ENCODE results near the gene CPN1. TPM values are rescaled to one million over a fixed set of nuclear protein-coding genes. Genes with fewer than 3 reads are reported as not detected.
"Not testable (repeated sequence)": the region's sequence is repeated elsewhere in the genome, so short reads cannot be mapped to it uniquely, and the experiment has no call there.

Gene CPN1
- total RNA-seq, 1 experiment from 2014 or later: not detected

- no peaks in the 10 kb centered on the region for H3K27me3 ChIP-seq (ENCODE audit: insufficient read depth, low read length)
- H3K9ac ChIP-seq (ENCODE audit: extremely low read depth, insufficient read length, low read length): no peak overlapping the region
- no CpG with 5 or more reads among the region's 6 CpGs for WGBS (ENCODE audit: extremely low coverage, insufficient read length, low lambda C conversion rate)
- H3K18ac ChIP-seq (ENCODE audit: insufficient read length, low read depth, low read length): no peak overlapping the region
- H2BK5ac ChIP-seq (ENCODE audit: insufficient read length, low read length): no peak overlapping the region
- H2AFZ ChIP-seq (ENCODE audit: low read length): no peak overlapping the region
- no peak overlapping the region for H3K27ac Mint-ChIP-seq
- H4K5ac ChIP-seq (ENCODE audit: insufficient read length, low read depth, low read length): no peak overlapping the region
- no peaks in the 10 kb centered on the region for H3K79me1 ChIP-seq (ENCODE audit: insufficient read depth, low read depth, low read length, poor library complexity, severe bottlenecking)
- H3K27ac ChIP-seq (ENCODE audit: insufficient read length, low read depth, low read length): no peak overlapping the region
- H2BK15ac ChIP-seq (ENCODE audit: low read depth, low read length): no peak overlapping the region
- H2BK120ac ChIP-seq (ENCODE audit: low read depth, low read length, poor library complexity, severe bottlenecking): no peak overlapping the region
- peaks cover 7 to 9% of the 10 kb centered on the region in 2 experiments; a peak in 3 of 5 replicates for H3K9me3 Mint-ChIP-seq
- no peak overlapping the region for H3K4me2 ChIP-seq (ENCODE audit: insufficient read depth, insufficient read length, low read length)
- no peak overlapping the region for H3T11ph ChIP-seq (ENCODE audit: low read length)
- peaks cover 0 to 4% (median 4%) of the 10 kb centered on the region in 3 experiments; a peak in 3 of 7 replicates for H3K36me3 Mint-ChIP-seq (ENCODE audit: insufficient read depth in 1 of 3, low read depth in 3 of 3)
- H3K27me3 Mint-ChIP-seq (ENCODE audit: low read depth): peaks cover 2% of the 10 kb centered on the region
- no peak overlapping the region for H2BK12ac ChIP-seq (ENCODE audit: insufficient read length, low read depth, low read length)
- no peak overlapping the region for H3K4ac ChIP-seq (ENCODE audit: low read depth, low read length)
- H3K4me3 Mint-ChIP-seq: no peak overlapping the region
- H3K79me2 ChIP-seq (ENCODE audit: insufficient read depth, low read length): no peaks in the 10 kb centered on the region
- no peaks in the 10 kb centered on the region for H3K9me3 ChIP-seq (ENCODE audit: control insufficient read depth, low read depth, low read length)
- no peaks in the 10 kb centered on the region for H4K20me1 ChIP-seq (ENCODE audit: control insufficient read depth, insufficient read depth, insufficient read length)
- no peak overlapping the region for H3K14ac ChIP-seq (ENCODE audit: insufficient read depth, low read length)
- no peak overlapping the region for H2BK20ac ChIP-seq (ENCODE audit: low read depth, low read length, poor library complexity, severe bottlenecking)
- H3K4me1 ChIP-seq (ENCODE audit: insufficient read depth, low read length): no peaks in the 10 kb centered on the region
- H3K4me1 Mint-ChIP-seq: no peaks in the 10 kb centered on the region
- no peak overlapping the region for H3K23ac ChIP-seq (ENCODE audit: insufficient read length, low read depth, low read length)
- no peak overlapping the region for H4K8ac ChIP-seq (replicated peaks; ENCODE audit: insufficient read length, low read depth, low read length)
- no peak for TF ChIP-seq CTCF (conservative IDR thresholded peaks at IDR 0.05)
- no peaks in the 10 kb centered on the region for H3K23me2 ChIP-seq (ENCODE audit: insufficient read length, low read depth, low read length, poor library complexity, severe bottlenecking)
- no peak for DNase-seq
- no peak overlapping the region for H3K56ac ChIP-seq (ENCODE audit: insufficient read length, low read depth, low read length)
- H4K91ac ChIP-seq (ENCODE audit: insufficient read length, low read depth, low read length): no peak overlapping the region
- no peak overlapping the region for H2AK5ac ChIP-seq (ENCODE audit: insufficient read length, low read length)
Measured at GRCh38 chr10:100089241-100089640, 7.6 kb upstream of the CPN1 start.

- not testable (repeated sequence) for H3K27me3 Mint-ChIP-seq (ENCODE audit: low read depth); H3K4me2 ChIP-seq (ENCODE audit: insufficient read depth, insufficient read length, low read length); H3K4me1 Mint-ChIP-seq; H3K9me3 Mint-ChIP-seq; H3K4me3 Mint-ChIP-seq; H3K14ac ChIP-seq (ENCODE audit: insufficient read depth, low read length); H3K27me3 ChIP-seq (ENCODE audit: insufficient read depth, low read length); H2AK5ac ChIP-seq (ENCODE audit: insufficient read length, low read length); H3K4ac ChIP-seq (ENCODE audit: low read depth, low read length); H4K5ac ChIP-seq (ENCODE audit: insufficient read length, low read depth, low read length); DNase-seq; H2BK15ac ChIP-seq (ENCODE audit: low read depth, low read length); H3K4me1 ChIP-seq (ENCODE audit: insufficient read depth, low read length); H3K9me3 ChIP-seq (ENCODE audit: control insufficient read depth, low read depth, low read length); H3K9ac ChIP-seq (ENCODE audit: extremely low read depth, insufficient read length, low read length); H2BK120ac ChIP-seq (ENCODE audit: low read depth, low read length, poor library complexity, severe bottlenecking); H3K56ac ChIP-seq (ENCODE audit: insufficient read length, low read depth, low read length); H3K79me2 ChIP-seq (ENCODE audit: insufficient read depth, low read length); H3K18ac ChIP-seq (ENCODE audit: insufficient read length, low read depth, low read length); H2BK5ac ChIP-seq (ENCODE audit: insufficient read length, low read length); H4K20me1 ChIP-seq (ENCODE audit: control insufficient read depth, insufficient read depth, insufficient read length); H3K27ac ChIP-seq (ENCODE audit: insufficient read length, low read depth, low read length); H4K91ac ChIP-seq (ENCODE audit: insufficient read length, low read depth, low read length); H2BK12ac ChIP-seq (ENCODE audit: insufficient read length, low read depth, low read length); H2BK20ac ChIP-seq (ENCODE audit: low read depth, low read length, poor library complexity, severe bottlenecking); H3T11ph ChIP-seq (ENCODE audit: low read length); H3K23me2 ChIP-seq (ENCODE audit: insufficient read length, low read depth, low read length, poor library complexity, severe bottlenecking); H3K27ac Mint-ChIP-seq; H2AFZ ChIP-seq (ENCODE audit: low read length); H3K36me3 Mint-ChIP-seq (ENCODE audit: insufficient read depth in 1 of 3, low read depth in 3 of 3); H4K8ac ChIP-seq (replicated peaks; ENCODE audit: insufficient read length, low read depth, low read length); H3K23ac ChIP-seq (ENCODE audit: insufficient read length, low read depth, low read length); H3K79me1 ChIP-seq (ENCODE audit: insufficient read depth, low read depth, low read length, poor library complexity, severe bottlenecking)
- WGBS (ENCODE audit: extremely low coverage, insufficient read length, low lambda C conversion rate): no CpG with 5 or more reads among the region's 5 CpGs
Measured at GRCh38 chr10:100086708-100087107, 5.0 kb upstream of the CPN1 start.
